Effector memory CD4-positive, alpha-beta T cell (primary cell): ENCODE results near the gene DYNLT4.
A peak's percentile ranks its signal among the peaks of the same experiment; 100 is the strongest.
"Not testable (repeated sequence)": the region's sequence is repeated elsewhere in the genome, so short reads cannot be mapped to it uniquely, and the experiment has no call there.

Experiments
- DNase-seq, 3 donors: peaks; one replicate each; pipeline ENCODE4 v3.0.0-alpha.2; 2020
- H3K27ac ChIP-seq: 2 replicates; pipeline ENCODE4 v1.7.0; 2013; ENCODE audit warnings: mild to moderate bottlenecking, low read length, moderate library complexity; ENCODE audit not compliant: insufficient read depth, poor library complexity, severe bottlenecking
- H3K27me3 ChIP-seq: replicated peaks from 2 replicates; pipeline ENCODE4 v1.7.0; 2013; ENCODE audit warnings: mild to moderate bottlenecking, low read length; ENCODE audit not compliant: insufficient read depth, control insufficient read depth, poor library complexity, severe bottlenecking
- H3K36me3 ChIP-seq: 2 replicates; pipeline ENCODE4 v1.7.0; 2013; ENCODE audit warnings: mild to moderate bottlenecking, low read length, moderate library complexity; ENCODE audit not compliant: control insufficient read depth, insufficient read depth
- H3K4me1 ChIP-seq: 2 replicates; pipeline ENCODE4 v1.7.0; 2013; ENCODE audit warnings: low read length, mild to moderate bottlenecking; ENCODE audit not compliant: control insufficient read depth, insufficient read depth, poor library complexity, severe bottlenecking
- H3K4me3 ChIP-seq: 2 replicates; pipeline ENCODE4 v1.7.0; 2013; ENCODE audit warnings: low read length, low read depth, mild to moderate bottlenecking; ENCODE audit not compliant: insufficient read depth, poor library complexity, severe bottlenecking
- H3K9me3 ChIP-seq: 2 replicates; pipeline ENCODE4 v1.7.0; 2013; ENCODE audit warnings: mild to moderate bottlenecking, low read length, moderate library complexity; ENCODE audit not compliant: control insufficient read depth

Gene DYNLT4

DNA sequence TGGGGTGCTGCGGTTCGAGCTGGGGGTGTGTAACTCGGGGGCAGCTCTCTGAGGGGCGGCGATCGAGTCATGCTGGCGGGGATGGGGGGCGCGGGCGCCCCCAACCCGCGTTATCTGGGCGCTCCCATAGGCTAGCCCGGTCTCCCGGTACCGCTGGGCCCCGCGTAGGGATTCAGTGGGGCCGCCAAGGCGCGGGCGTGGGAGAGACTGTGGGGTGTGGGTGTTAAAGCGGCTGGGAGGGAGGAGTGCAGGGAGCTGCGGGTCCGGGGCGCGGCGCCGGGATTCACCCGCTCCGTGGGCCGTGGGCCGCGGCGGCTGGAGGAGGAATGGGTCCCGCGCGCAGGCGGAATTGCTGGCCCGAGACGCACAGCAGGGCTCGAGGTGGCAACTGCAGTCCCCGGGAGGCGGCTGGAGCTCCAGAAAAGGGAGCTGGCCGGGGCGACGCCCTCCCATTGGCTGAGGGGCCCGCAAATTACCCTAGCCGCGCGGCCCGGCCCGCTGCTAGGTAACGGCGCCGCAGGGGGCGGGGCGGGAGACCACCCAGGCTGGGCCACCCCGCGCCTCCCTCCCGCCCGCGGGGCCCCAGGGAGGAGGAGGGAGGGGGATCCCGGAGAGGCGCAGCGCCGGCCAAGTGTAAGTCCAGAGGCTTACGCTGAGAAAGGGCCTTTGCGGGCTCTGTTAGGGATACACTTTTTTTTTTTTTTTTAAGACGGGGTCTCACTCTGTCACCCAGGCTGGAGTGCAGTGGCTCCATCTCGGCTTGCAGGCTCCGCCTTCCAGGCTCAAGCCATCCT is 35.9 kb upstream of the DYNLT4 start, which contains the start of gene PTCH2:
Gene PTCH2, minus strand, starts transcription at position 392 of the 794 bp plus-strand sequence. Its CDS starts 321 bp downstream, at position 71.
- Histone ChIP-seq H3K4me3 (peak within 1 kb of the TSS; percentile 42), H3K27ac (no peak within 1 kb of the TSS), H3K27me3 (no peaks in the 10 kb centered on the region), H3K4me1 (peaks cover 9% of the 10 kb centered on the region), H3K9me3 (no peaks in the 10 kb centered on the region), H3K36me3 (no peaks in the 10 kb centered on the region)
- DNase-seq: no peak

DNA sequence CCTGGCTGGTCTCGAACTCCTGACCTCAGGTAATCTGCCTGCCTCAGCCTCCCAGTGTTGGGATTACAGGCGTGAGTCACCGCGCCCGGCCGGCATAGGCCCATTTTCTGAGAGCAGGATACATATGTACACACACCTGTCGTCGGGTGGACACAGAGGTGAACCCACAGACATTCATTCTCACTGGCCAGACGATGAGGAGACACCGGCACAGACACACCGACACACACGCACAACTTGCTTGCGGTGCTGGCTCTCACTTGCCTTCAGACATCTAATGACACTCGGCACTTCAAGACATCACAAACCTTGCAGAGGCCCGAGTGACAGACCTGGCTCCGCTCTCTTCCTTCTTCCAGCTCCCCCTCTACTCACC is 35.3 kb upstream of the DYNLT4 start:
- Histone ChIP-seq H3K36me3 (no peaks in the 10 kb centered on the region), H3K9me3 (no peaks in the 10 kb centered on the region), H3K27me3 (no peaks in the 10 kb centered on the region), H3K27ac (no peak overlapping the region), H3K4me1 (peaks cover 9% of the 10 kb centered on the region), H3K4me3 (peak overlapping the region; percentile 42)
- DNase-seq: no peak

DNA sequence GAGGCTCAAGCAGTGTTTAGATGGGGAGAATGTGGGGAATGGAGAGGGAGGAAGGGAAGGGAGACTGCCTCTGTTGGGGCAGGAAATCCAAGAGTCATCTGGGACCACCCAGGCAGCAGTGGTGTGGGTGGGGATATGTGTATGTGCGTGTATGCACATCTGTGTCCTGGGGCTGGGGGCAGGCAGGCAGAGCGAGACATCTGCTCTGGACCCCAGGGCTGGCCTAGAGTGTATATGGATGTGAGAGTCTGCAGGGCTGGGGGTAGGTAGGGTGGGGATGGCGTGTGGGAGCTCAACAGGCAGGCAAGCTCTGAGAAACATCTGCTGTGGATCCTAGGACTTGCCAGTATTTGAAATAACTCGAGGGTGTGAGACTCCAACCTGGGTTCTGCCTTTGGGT is 32.4 kb upstream of the DYNLT4 start:
- DNase-seq: no peak
- H3K27me3 ChIP-seq: no peaks in the 10 kb centered on the region

DNA sequence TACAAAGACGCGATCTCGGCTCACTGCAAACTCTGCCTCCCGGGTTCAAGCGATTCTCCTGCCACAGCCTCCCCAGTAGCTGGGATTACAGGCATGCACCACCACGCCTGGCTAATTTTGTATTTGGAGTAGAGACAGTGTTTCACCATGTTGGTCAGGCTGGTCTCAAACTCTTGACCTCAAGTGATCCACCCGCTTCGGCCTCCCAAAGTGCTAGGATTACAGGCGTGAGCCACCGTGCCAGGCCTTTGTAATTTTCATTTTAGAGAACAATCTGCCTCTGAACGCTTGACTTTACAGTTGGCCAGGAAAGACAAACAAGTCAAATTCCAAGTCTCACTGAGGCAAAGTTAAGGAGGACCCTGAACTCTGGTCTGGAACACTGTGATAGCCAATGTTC is 31.1 kb upstream of the DYNLT4 start:
- DNase-seq, H3K27me3 ChIP-seq, H3K4me1 ChIP-seq, H3K4me3 ChIP-seq, H3K9me3 ChIP-seq, H3K27ac ChIP-seq, H3K36me3 ChIP-seq: not testable (repeated sequence)

More for the DNA sequence above, 32.4 kb upstream of the DYNLT4 start:
- no peak overlapping the region for H3K27ac ChIP-seq
- no peaks in the 10 kb centered on the region for H3K9me3 ChIP-seq
- H3K4me3 ChIP-seq: no peak overlapping the region
- H3K4me1 ChIP-seq: peaks cover 9% of the 10 kb centered on the region
- H3K36me3 ChIP-seq: no peaks in the 10 kb centered on the region

DNA sequence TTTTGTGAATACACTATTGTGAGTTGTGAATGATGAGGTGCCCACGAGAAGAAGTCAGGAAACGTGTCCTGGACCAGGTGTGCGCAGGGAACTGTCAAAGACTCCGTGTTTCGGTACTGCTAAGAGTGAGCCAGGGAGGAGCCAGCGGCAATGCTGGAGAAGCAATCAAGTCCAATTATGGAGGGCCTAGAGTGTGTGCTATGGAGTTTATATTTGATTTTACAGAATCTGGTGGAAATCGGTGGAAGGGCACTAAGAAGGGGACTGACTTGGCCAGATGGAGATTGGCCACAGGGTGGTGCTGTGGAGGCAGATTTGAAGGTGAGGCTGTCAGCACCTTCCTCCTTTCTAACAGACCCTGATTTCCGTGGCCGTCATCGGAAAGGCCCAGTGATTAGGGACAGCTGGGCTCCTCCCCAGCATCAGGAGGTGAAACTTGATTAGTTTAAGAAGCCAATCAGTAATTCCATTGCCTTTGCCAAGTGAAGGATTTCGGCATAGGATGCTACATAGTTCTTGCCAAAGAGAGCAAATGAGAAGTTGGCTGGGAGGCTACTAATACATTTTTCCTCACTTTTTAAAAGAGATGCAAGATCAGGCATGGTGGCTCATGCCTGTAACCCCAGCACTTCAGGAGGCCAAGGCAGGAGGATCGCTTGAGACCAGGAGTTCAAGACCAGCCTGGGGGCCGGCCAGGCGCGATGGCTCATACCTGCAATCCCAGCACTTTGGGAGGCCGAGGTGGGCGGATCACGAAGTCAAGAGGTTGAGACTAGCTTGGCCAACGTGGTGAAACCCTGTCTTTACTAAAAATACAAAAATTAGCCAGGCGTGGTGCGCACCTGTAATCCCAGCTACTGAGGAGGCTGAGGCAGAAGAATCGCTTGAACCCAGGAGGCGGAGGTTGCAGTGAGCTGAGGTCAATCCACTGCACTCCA is 28.9 kb upstream of the DYNLT4 start:
- H3K36me3 ChIP-seq: no peaks in the 10 kb centered on the region
- H3K4me3 ChIP-seq: peak overlapping the region; percentile 30
- H3K9me3 ChIP-seq: no peaks in the 10 kb centered on the region
- no peak overlapping the region for H3K27ac ChIP-seq
- H3K4me1 ChIP-seq: no peaks in the 10 kb centered on the region
- peak; percentile 55 to 69 (median 62) for DNase-seq
- no peaks in the 10 kb centered on the region for H3K27me3 ChIP-seq

DNA sequence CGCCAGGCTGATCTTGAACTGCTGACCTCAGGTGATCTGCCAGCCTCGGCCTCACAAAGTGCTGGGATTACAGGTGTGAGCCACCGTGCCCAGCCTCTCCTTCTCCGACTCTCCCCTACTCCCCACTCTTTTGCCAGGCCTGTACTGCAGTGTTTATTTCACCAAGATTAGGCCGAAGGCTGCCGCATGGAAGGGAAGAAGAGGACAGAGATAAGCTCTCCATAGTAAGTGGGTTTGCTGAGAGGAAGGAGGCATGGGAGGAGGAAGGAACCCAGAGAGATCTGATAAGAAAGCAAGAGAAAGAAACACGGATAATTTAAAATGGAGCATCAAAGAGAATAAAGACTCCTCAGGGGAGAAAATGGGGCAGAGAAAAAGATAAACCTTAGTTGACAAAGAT is 27.2 kb upstream of the DYNLT4 start:
- DNase-seq: no peak
- no peaks in the 10 kb centered on the region for H3K27me3 ChIP-seq
- H3K4me1 ChIP-seq: no peaks in the 10 kb centered on the region
- H3K9me3 ChIP-seq: no peaks in the 10 kb centered on the region
- no peak overlapping the region for H3K4me3 ChIP-seq
- no peak overlapping the region for H3K27ac ChIP-seq
- no peaks in the 10 kb centered on the region for H3K36me3 ChIP-seq

DNA sequence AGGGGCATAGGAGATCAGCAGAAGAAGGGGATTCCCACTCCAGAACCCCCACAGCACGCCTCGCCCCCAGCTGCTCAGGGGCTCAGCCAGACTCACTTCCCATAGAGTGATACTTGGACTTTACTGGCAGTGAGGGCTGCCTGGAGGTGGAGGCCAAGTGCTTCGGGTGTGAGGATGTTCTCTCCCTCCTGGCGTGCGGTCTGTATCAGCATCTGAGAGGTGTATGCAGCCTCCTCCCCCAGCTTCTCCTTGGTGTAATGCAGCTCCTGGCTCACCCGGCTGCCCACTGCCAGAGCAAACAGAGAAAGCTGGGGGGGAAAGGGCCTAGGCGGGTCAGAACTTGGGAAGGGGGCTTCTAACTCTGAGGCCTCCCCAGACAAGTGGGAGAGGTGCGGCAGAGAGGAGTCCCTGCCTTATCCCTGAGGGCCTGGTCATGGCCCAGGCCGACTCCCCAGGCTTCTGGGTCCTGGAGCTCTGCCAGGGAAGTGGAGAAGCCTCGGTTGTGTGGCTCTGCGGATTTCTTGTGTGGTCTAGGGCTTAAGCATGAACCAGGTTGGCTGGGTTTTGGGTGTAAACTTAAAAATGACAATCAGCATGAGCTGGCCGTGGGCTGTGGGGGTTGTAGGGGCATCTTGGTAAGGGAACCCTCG is 25.0 kb upstream of the DYNLT4 start:
- no peaks in the 10 kb centered on the region for H3K4me1 ChIP-seq
- no peaks in the 10 kb centered on the region for H3K27me3 ChIP-seq
- DNase-seq: no peak
- H3K4me3 ChIP-seq: no peak overlapping the region
- H3K36me3 ChIP-seq: no peaks in the 10 kb centered on the region
- no peaks in the 10 kb centered on the region for H3K9me3 ChIP-seq
- no peak overlapping the region for H3K27ac ChIP-seq

DNA sequence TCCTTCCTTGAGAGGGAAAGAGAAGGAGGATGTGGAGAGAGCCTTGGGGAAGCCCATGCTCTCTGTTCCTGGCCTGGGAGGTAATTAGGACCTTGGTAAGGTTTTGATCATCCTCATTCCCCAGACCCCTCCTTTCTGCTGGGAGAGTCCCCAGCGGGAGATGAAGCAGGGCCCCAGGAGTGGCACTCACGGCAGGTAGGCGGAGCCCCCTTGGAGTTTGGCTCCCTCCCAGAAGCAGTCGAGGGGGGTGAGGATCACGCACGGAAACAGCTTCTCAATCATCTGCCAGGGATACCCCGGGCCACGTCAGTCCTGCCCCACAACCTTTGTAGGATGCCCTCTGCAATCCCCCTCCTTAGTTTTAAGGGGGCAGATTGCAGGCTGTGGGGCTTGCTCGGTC is 24.4 kb upstream of the DYNLT4 start:
- Histone ChIP-seq H3K9me3 (no peaks in the 10 kb centered on the region), H3K4me3 (no peak overlapping the region), H3K27ac (no peak overlapping the region), H3K27me3 (no peaks in the 10 kb centered on the region), H3K4me1 (no peaks in the 10 kb centered on the region), H3K36me3 (no peaks in the 10 kb centered on the region)
- no peak for DNase-seq

DNA sequence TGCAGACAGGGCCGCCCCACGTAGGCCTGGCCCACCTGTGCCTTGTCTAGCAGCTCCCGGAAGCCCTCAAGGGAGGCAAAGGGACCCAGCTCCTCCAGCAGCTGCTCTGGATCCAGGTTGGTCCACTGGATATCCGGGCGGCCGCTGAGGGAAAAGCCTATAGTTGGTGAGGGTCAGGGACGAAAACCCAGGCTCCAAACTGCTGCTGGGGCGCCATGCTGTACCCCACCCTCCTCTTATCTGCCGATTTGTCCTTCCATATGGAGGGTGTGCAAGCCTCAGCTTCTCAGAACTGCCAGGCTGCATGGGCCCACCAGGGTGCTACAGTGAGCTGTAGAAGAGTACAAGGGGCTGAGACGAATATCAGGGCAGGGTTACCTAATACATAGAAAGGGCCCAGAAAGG is 23.8 kb upstream of the DYNLT4 start:
- Histone ChIP-seq H3K4me3 (no peak overlapping the region), H3K27me3 (no peaks in the 10 kb centered on the region), H3K36me3 (no peaks in the 10 kb centered on the region), H3K9me3 (no peaks in the 10 kb centered on the region), H3K4me1 (no peaks in the 10 kb centered on the region), H3K27ac (no peak overlapping the region)
- DNase-seq: no peak
